Gastrocnemius medialis (tissue), 4 donors: ENCODE results near the gene ARL6IP6. TPM values are rescaled to one million over a fixed set of nuclear protein-coding genes. Genes with fewer than 3 reads are reported as not detected.

Source experiments
- ATAC-seq, 2 donors: fragments of 150-250 bp; one replicate each; pipeline ENCODE4 v1.9.1; 2016
- DNase-seq, 2 donors: peaks; one replicate each; pipeline ENCODE4 v3.0.0-alpha.2; 2019
- H3K27ac ChIP-seq, 4 donors: fragments of 200-600 bp; sonication (generic); 1 replicate in 1 of 4; 2 replicates in 3 of 4; pipeline ENCODE4 v1.5.1; 2016 to 2018; ENCODE audit warnings: mild to moderate bottlenecking in 2 of 4, moderate library complexity in 1 of 4
- H3K27me3 ChIP-seq, 3 donors: fragments of 200-600 bp; sonication (generic) in 2 of 3; 1 replicate in 1 of 3; 2 replicates in 2 of 3; pipeline versions ENCODE4 v1.5.1 to v1.6.0; 2016 to 2019; ENCODE audit warnings: mild to moderate bottlenecking in 1 of 3, moderate library complexity in 1 of 3
- H3K36me3 ChIP-seq, 2 donors: fragments of 200-600 bp; sonication (generic) in 1 of 2; one replicate each; pipeline ENCODE4 v1.5.1; 2017 to 2018
- H3K4me1 ChIP-seq, 2 donors: fragments of 200-600 bp; sonication (generic) in 1 of 2; one replicate each; pipeline ENCODE4 v1.5.1; 2016 to 2017; ENCODE audit warnings: mild to moderate bottlenecking in 2 of 2
- H3K4me3 ChIP-seq, 4 donors: fragments of 200-600 bp; sonication (generic) in 3 of 4; 1 replicate in 1 of 4; 2 replicates in 3 of 4; pipeline ENCODE4 v1.5.1; 2016 to 2019; ENCODE audit warnings: mild to moderate bottlenecking in 2 of 4
- H3K9me3 ChIP-seq, 3 donors: fragments of 200-600 bp; sonication (generic) in 2 of 3; 1 replicate in 1 of 3; 2 replicates in 2 of 3; pipeline ENCODE4 v1.5.1; 2016 to 2019
- CTCF ChIP-seq, 5 experiments: fragments of 450-650 bp in 3 of 5; fragments of 200-600 bp in 2 of 5; sonication (generic) in 2 of 5; IDR thresholded peaks in 4 of 5; conservative IDR thresholded peaks in 1 of 5; 1 replicate in 4 of 5; 2 replicates in 1 of 5; pipeline ENCODE4 v1.5.1; 2016 to 2019; ENCODE audit warnings: antibody characterized with exemption in 5 of 5, mild to moderate bottlenecking in 3 of 5, moderate library complexity in 3 of 5
- POLR2A ChIP-seq, 2 donors: fragments of 450-650 bp; IDR thresholded peaks; one replicate each; pipeline ENCODE4 v1.6.1; 2017; ENCODE audit warnings: antibody characterized with exemption in 2 of 2, mild to moderate bottlenecking in 2 of 2, moderate library complexity in 2 of 2
- in situ Hi-C, 4 donors: fragments of 200-750 bp; cut with MboI; loops; one replicate each; pipeline versions ENCODE4 v1.15.0 to v1.8.0; 2017; ENCODE audit warnings: low sequenced_read_pairs in 4 of 4
- intact Hi-C: fragments of 100-400 bp; cut with DNase I; formaldehyde crosslinking; loops from one replicate; pipeline ENCODE4 v1.15.1; 2023; ENCODE audit warnings: low total_unique reads
- total RNA-seq, 4 donors: library from RNA; depleted of rRNA; stranded (reverse); fragments of >200 nt; gene quantifications; one replicate each; pipeline versions ENCODE4 v1.1.0 to v1.2.3, GENCODE V29; 2016

The ARL6IP6 gene
- total RNA-seq, 4 donors from 2014 or later, result 4.4 to 7.5 (median 5.4) TPM

GRCh38 chr2:152708742-152709141, 9.7 kb upstream of the ARL6IP6 start:
- TF ChIP-seq POLR2A (IDR thresholded peaks at IDR 0.05) (no peak), CTCF (IDR thresholded peaks at IDR 0.05 in 4 of 5, conservative IDR thresholded peaks at IDR 0.05 in 1 of 5) (no peak)
- Histone ChIP-seq H3K27ac (no peak overlapping the region), H3K4me3 (no peak overlapping the region), H3K36me3 (no peaks in the 10 kb centered on the region), H3K9me3 (no peaks in the 10 kb centered on the region), H3K4me1 (peaks cover 13 to 32% of the 10 kb centered on the region in 2 donors), H3K27me3 (no peaks in the 10 kb centered on the region)
- ATAC-seq, result no peak
- in situ Hi-C loops (loop anchor here in 1 of 4 donors (25.0 kb wide), 1 partner anchor 871 kb away; the partner anchor contains the start of gene ARL5A), intact Hi-C loops (no loop called here)
- no peak for DNase-seq

GRCh38 chr2:152710713-152711112, 7.7 kb upstream of the ARL6IP6 start:
- no peak overlapping the region for H3K27ac ChIP-seq
- no peak overlapping the region for H3K4me3 ChIP-seq
- no peaks in the 10 kb centered on the region for H3K36me3 ChIP-seq
- DNase-seq (no peak), ATAC-seq (no peak)
- intact Hi-C loops (no loop called here), in situ Hi-C loops (loop anchor here in 1 of 4 donors (25.0 kb wide), 1 partner anchor 873 kb away; the partner anchor contains the start of gene ARL5A)
- TF ChIP-seq CTCF (IDR thresholded peaks at IDR 0.05 in 4 of 5, conservative IDR thresholded peaks at IDR 0.05 in 1 of 5), result no peak
- no peaks in the 10 kb centered on the region for H3K27me3 ChIP-seq
- peaks cover 31 to 43% of the 10 kb centered on the region in 2 donors for H3K4me1 ChIP-seq
- no peaks in the 10 kb centered on the region for H3K9me3 ChIP-seq

GRCh38 chr2:152715112-152715511, 3.3 kb upstream of the ARL6IP6 start:
- Histone ChIP-seq H3K4me1 (peaks cover 39 to 40% of the 10 kb centered on the region in 2 donors), H3K36me3 (no peaks in the 10 kb centered on the region), H3K27ac (no peak overlapping the region), H3K9me3 (no peaks in the 10 kb centered on the region), H3K27me3 (no peaks in the 10 kb centered on the region), H3K4me3 (no peak overlapping the region)
- TF ChIP-seq POLR2A (IDR thresholded peaks at IDR 0.05), result no peak
- TF ChIP-seq CTCF (IDR thresholded peaks at IDR 0.05 in 4 of 5, conservative IDR thresholded peaks at IDR 0.05 in 1 of 5), result no peak
- intact Hi-C loops (loop anchor here (5.0 kb wide), 2 partner anchors 68 to 888 kb away; partner anchors contain the start of gene ARL5A), in situ Hi-C loops (loop anchor here in 1 of 4 donors (25.0 kb wide), 1 partner anchor 878 kb away; the partner anchor contains the start of gene ARL5A)
- ATAC-seq, result no peak
- DNase-seq, result no peak

GRCh38 chr2:152715854-152716428, 2.5 kb upstream of the ARL6IP6 start:
- DNase-seq, result no peak
- H3K27ac ChIP-seq, result peak overlapping the region in 2 of 4 donors; percentile 95 to 99
- H3K4me3 ChIP-seq, result peak overlapping the region; percentile 89 to 99 (median 94)
- ATAC-seq, result no peak
- in situ Hi-C loops (loop anchor here in 1 of 4 donors (25.0 kb wide), 1 partner anchor 879 kb away; the partner anchor contains the start of gene ARL5A), intact Hi-C loops (loop anchor here (5.0 kb wide), 2 partner anchors 69 to 889 kb away; partner anchors contain the start of gene ARL5A)
- peaks cover 43 to 46% of the 10 kb centered on the region in 2 donors for H3K4me1 ChIP-seq
- TF ChIP-seq POLR2A (IDR thresholded peaks at IDR 0.05) (no peak), CTCF (IDR thresholded peaks at IDR 0.05 in 4 of 5, conservative IDR thresholded peaks at IDR 0.05 in 1 of 5) (no peak)
- H3K9me3 ChIP-seq, result no peaks in the 10 kb centered on the region
- no peaks in the 10 kb centered on the region for H3K27me3 ChIP-seq
- no peaks in the 10 kb centered on the region for H3K36me3 ChIP-seq
